CD4-positive, alpha-beta memory T cell (primary cell): Measurements from ENCODE around the gene KCTD3. TPM values are rescaled to one million over a fixed set of nuclear protein-coding genes. Genes with fewer than 3 reads are reported as not detected.

Experiments used
- CTCF ChIA-PET: fragments of 350-600 bp; sonication (Branson Sonifier 250); formaldehyde crosslinking; loops from one replicate; lab custom pipeline; 2021; ENCODE audit warnings: inconsistent platforms; ENCODE audit not compliant: partially characterized antibody; lab: Charles Lee
- POLR2A ChIA-PET: fragments of 350-600 bp; sonication (Branson Sonifier 250); formaldehyde crosslinking; loops from one replicate; lab custom pipeline; 2021; ENCODE audit not compliant: partially characterized antibody; lab: Charles Lee
- DNase-seq, 5 donors: peaks; one replicate each; pipeline versions ENCODE4 v3.0.0 to v3.0.0-alpha.2; 2020 to 2022; ENCODE audit warnings: mixed read lengths in 1 of 5
- H3K27ac ChIP-seq: one replicate; pipeline ENCODE4 v1.7.0; 2013; ENCODE audit warnings: low read depth, low read length
- H3K27me3 ChIP-seq: 2 replicates; pipeline ENCODE4 v1.7.0; 2013; ENCODE audit warnings: mild to moderate bottlenecking, low read length, moderate library complexity; ENCODE audit not compliant: insufficient read depth
- H3K36me3 ChIP-seq: 2 replicates; pipeline ENCODE4 v1.7.0; 2013; ENCODE audit warnings: mild to moderate bottlenecking, low read length, moderate library complexity; ENCODE audit not compliant: insufficient read depth
- H3K4me1 ChIP-seq: 2 replicates; pipeline ENCODE4 v1.7.0; 2013; ENCODE audit warnings: mild to moderate bottlenecking, low read length, moderate library complexity; ENCODE audit not compliant: insufficient read depth
- H3K4me3 ChIP-seq, 2 donors: one replicate each; pipeline ENCODE4 v1.7.0; 2013; ENCODE audit warnings: low read length in 2 of 2, mild to moderate bottlenecking in 1 of 2
- H3K9me3 ChIP-seq, 2 donors: one replicate each; pipeline ENCODE4 v1.7.0; 2013; ENCODE audit warnings: low read length in 2 of 2, control low read depth in 1 of 2; ENCODE audit not compliant: control insufficient read depth in 1 of 2
- H3K27ac Mint-ChIP-seq, 7 donors: one replicate each; pipeline ENCODE4 v1.8.0; 2020 to 2021; ENCODE audit warnings: mixed read lengths in 7 of 7, mild to moderate bottlenecking in 6 of 7, inconsistent platforms in 3 of 7, moderate library complexity in 3 of 7
- H3K27me3 Mint-ChIP-seq, 2 donors: one replicate each; pipeline ENCODE4 v1.8.0; 2020 to 2021; ENCODE audit warnings: mixed read lengths in 2 of 2
- H3K36me3 Mint-ChIP-seq, 2 donors: one replicate each; pipeline ENCODE4 v1.8.0; 2020 to 2021; ENCODE audit warnings: mixed read lengths in 2 of 2, inconsistent platforms in 1 of 2, mild to moderate bottlenecking in 1 of 2
- H3K4me1 Mint-ChIP-seq, 4 donors: one replicate each; pipeline ENCODE4 v1.8.0; 2020 to 2021; ENCODE audit warnings: mixed read lengths in 4 of 4, mild to moderate bottlenecking in 1 of 4
- H3K4me3 Mint-ChIP-seq, 8 donors: one replicate each; pipeline ENCODE4 v1.8.0; 2020 to 2021; ENCODE audit warnings: mixed read lengths in 8 of 8, mild to moderate bottlenecking in 7 of 8, moderate library complexity in 6 of 8, inconsistent platforms in 3 of 8
- H3K9me3 Mint-ChIP-seq, 8 donors: one replicate each; pipeline ENCODE4 v1.8.0; 2020 to 2021; ENCODE audit warnings: mixed read lengths in 8 of 8, mild to moderate bottlenecking in 5 of 8, inconsistent platforms in 3 of 8, moderate library complexity in 1 of 8
- intact Hi-C: fragments of 100-400 bp; cut with micrococcal nuclease; formaldehyde crosslinking; loops from one replicate; pipeline ENCODE4 v1.15.1; 2023
- polyA plus RNA-seq, 2 donors: library from polyadenylated mRNA; unstranded; fragments of 300-500 nt; fragmentation: Illumina TruSeq; gene quantifications; one replicate each; pipeline ENCODE4 v1.2.3, GENCODE V29; 2021
- total RNA-seq, 2 experiments: library from RNA; stranded (reverse); gene quantifications; one replicate each; pipeline ENCODE4 v1.2.3, GENCODE V29; 2021

KCTD3 gene
- total and polyA plus RNA-seq, 4 experiments from 2014 or later, result 0.20 to 2.5 (median 1.3) TPM

DNA sequence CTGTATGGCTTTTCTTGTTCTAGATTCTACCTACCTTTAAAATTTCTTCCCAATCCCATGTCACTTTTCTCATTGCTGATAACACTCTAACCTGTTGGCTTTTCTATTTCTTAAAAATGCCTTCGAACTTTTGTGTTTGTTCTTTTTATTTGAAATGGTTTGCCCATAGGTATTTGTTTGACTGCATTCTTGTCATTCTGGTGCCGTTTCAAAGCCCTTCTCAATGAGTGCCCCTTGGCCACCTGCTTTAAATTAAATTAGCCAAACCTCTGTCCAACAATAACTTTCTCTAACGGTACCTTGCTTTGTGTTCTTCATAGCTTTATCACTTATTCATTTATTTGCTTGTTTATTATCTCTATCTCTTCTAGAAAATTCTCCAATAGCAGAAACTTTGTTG is 38.9 kb downstream of the KCTD3 start:
- H3K27me3 ChIP-seq, result no peaks in the 10 kb centered on the region
- DNase-seq, result no peak
- Mint-ChIP-seq H3K4me3 (no peak overlapping the region), H3K4me1 (no peaks in the 10 kb centered on the region), H3K27me3 (no peaks in the 10 kb centered on the region), H3K27ac (no peak overlapping the region), H3K9me3 (no peaks in the 10 kb centered on the region), H3K36me3 (no peaks in the 10 kb centered on the region)
- H3K4me3 ChIP-seq, result no peak overlapping the region
- no peaks in the 10 kb centered on the region for H3K36me3 ChIP-seq
- ChIA-PET CTCF (no interaction called here), POLR2A (no interaction called here)
- no peaks in the 10 kb centered on the region for H3K4me1 ChIP-seq
- H3K27ac ChIP-seq, result no peak overlapping the region
- H3K9me3 ChIP-seq, result no peaks in the 10 kb centered on the region
- intact Hi-C loops, result loop anchor here (1.0 kb wide), 1 partner anchor 978 kb away; no protein-coding TSS in a partner anchor

DNA sequence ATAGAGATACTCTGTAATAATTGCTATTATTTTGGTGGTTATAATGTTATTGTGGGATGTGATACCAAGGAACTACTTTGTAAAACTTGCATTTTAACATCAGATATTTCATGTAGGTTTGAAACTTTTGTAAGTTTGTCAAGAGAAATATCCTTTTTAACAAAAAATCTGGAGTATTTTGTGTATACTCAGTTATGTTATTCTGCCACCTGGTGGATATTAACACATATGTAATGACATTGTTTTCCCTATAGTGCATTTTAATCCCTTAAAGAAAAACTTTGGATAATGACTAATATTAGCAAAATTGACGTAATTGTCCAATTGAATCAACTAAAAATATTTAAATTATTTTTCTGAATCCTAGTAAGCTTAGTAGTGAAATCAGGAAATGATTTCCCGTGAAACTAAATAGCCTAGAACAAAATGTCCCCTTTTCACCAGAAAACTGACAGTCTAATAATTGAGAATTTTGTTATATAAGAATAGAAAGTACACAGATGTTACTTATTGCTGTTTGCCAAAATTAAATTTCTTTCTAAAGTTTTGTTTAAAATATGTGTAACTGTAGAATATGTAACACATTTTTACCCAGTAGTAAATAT is 39.6 kb downstream of the KCTD3 start:
- no peak overlapping the region for H3K27ac Mint-ChIP-seq
- no peaks in the 10 kb centered on the region for H3K4me1 Mint-ChIP-seq
- CTCF ChIA-PET, result no interaction called here
- no peak for DNase-seq
- H3K27me3 Mint-ChIP-seq, result no peaks in the 10 kb centered on the region
- POLR2A ChIA-PET, result no interaction called here
- Histone ChIP-seq H3K4me3 (no peak overlapping the region), H3K27ac (no peak overlapping the region), H3K36me3 (no peaks in the 10 kb centered on the region), H3K9me3 (no peaks in the 10 kb centered on the region), H3K27me3 (no peaks in the 10 kb centered on the region), H3K4me1 (no peaks in the 10 kb centered on the region)
- intact Hi-C loops, result loop anchor here (1.0 kb wide), 1 partner anchor 978 kb away; no protein-coding TSS in a partner anchor
- H3K36me3 Mint-ChIP-seq, result no peaks in the 10 kb centered on the region
- H3K4me3 Mint-ChIP-seq, result no peak overlapping the region
- no peaks in the 10 kb centered on the region for H3K9me3 Mint-ChIP-seq

DNA sequence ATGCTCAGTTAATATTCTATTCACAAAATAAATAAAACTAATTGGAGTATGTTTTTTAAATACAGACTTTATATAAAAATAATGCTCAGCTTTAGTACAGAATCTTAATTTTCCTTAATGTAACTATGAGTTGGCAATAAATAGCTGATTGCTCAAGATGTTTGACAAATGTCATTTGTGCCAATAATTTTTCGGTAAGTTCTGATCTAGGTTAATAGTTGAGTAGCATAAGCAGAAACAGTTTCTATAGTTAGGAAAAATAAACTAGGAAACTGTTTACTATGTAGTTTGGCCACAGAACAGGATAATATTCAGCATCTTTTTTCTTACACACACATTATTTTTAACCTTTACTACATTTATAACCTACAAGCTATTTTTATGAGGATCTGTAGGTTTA is 40.3 kb downstream of the KCTD3 start:
- no peak for DNase-seq
- no peaks in the 10 kb centered on the region for H3K9me3 Mint-ChIP-seq
- H3K36me3 ChIP-seq, result no peaks in the 10 kb centered on the region
- no peaks in the 10 kb centered on the region for H3K27me3 ChIP-seq
- no peaks in the 10 kb centered on the region for H3K27me3 Mint-ChIP-seq
- H3K27ac Mint-ChIP-seq, result no peak overlapping the region
- H3K9me3 ChIP-seq, result no peaks in the 10 kb centered on the region
- H3K4me1 Mint-ChIP-seq, result no peaks in the 10 kb centered on the region
- no peaks in the 10 kb centered on the region for H3K4me1 ChIP-seq
- no peak overlapping the region for H3K4me3 ChIP-seq
- CTCF ChIA-PET, result no interaction called here
- no peaks in the 10 kb centered on the region for H3K36me3 Mint-ChIP-seq
- no peak overlapping the region for H3K27ac ChIP-seq
- intact Hi-C loops, result no loop called here
- POLR2A ChIA-PET, result no interaction called here
- H3K4me3 Mint-ChIP-seq, result no peak overlapping the region

DNA sequence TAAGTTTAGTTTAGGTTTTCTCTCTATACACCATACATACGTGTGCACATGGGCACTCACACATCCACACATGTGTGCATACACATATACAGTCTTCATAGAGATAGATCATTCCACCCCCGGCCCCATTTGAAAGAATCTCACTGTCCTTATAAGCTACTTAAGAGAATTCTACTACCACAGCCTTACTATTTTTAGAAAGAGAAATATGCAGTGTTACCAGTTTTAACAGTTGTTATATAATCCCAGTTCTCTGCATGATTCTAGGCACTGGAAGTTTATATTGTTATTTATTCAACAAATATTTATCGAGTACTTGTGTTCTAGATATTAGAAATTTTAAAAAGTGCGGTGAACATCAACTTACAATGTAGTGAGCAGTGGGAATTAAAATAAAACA is 41.5 kb downstream of the KCTD3 start:
- CTCF ChIA-PET, result no interaction called here
- Mint-ChIP-seq H3K9me3 (peaks cover 0 to 4% (median 0%) of the 10 kb centered on the region in 8 donors), H3K27me3 (no peaks in the 10 kb centered on the region), H3K27ac (no peak overlapping the region), H3K36me3 (peaks cover 4% of the 10 kb centered on the region in 2 donors), H3K4me3 (no peak overlapping the region), H3K4me1 (no peaks in the 10 kb centered on the region)
- no peak for DNase-seq
- H3K27ac ChIP-seq, result no peak overlapping the region
- POLR2A ChIA-PET, result no interaction called here
- no peak overlapping the region for H3K4me3 ChIP-seq
- no peaks in the 10 kb centered on the region for H3K4me1 ChIP-seq
- no peaks in the 10 kb centered on the region for H3K9me3 ChIP-seq
- H3K27me3 ChIP-seq, result no peaks in the 10 kb centered on the region
- H3K36me3 ChIP-seq, result no peaks in the 10 kb centered on the region
- intact Hi-C loops, result no loop called here

DNA sequence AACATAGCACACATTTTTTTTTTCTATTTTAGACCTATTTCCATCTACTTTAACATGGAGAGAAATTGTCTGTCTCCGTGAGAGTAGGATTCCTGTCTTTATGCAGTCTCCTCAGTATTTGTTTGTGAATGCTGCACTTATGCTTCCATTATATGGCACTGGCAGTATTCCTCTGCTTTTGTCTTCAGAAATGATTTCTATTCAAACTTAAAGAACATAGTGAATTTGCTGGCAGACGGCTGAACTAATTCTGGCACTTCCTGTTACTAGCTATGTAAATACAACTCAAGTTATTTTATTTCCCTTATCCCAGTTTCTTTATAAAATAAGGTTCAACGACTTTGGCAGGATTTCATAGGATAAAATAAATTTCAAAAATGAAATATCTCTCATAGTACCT is 45.3 kb downstream of the KCTD3 start:
- no peak overlapping the region for H3K4me3 ChIP-seq
- CTCF ChIA-PET, result no interaction called here
- no peaks in the 10 kb centered on the region for H3K36me3 ChIP-seq
- H3K27ac ChIP-seq, result no peak overlapping the region
- Mint-ChIP-seq H3K4me1 (no peaks in the 10 kb centered on the region), H3K27ac (no peak overlapping the region), H3K4me3 (no peak overlapping the region), H3K27me3 (no peaks in the 10 kb centered on the region), H3K36me3 (peaks cover 4 to 6% of the 10 kb centered on the region in 2 donors), H3K9me3 (peaks cover 0 to 5% (median 0%) of the 10 kb centered on the region in 8 donors)
- no peaks in the 10 kb centered on the region for H3K9me3 ChIP-seq
- H3K4me1 ChIP-seq, result no peaks in the 10 kb centered on the region
- POLR2A ChIA-PET, result no interaction called here
- no peak for DNase-seq
- intact Hi-C loops, result no loop called here
- H3K27me3 ChIP-seq, result no peaks in the 10 kb centered on the region

DNA sequence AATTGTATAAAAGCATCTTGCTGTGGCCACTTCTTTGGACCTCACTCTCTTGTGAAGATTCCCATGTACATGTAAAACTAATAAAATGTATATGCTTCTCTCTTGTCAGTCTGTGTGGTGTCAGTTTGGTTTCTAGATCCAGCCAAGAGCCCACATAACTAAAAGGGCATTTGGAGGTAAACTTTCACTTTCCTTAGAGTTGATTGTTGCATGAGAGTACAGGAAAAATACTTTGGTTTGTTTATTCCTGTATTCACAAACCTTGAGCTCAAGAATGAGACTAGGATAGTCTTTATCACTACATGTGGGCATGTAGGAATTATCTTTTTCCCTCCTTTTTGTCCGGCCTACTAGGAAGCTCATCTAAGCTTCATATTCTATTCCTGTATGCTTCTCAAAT is 50.9 kb downstream of the KCTD3 start:
- no peaks in the 10 kb centered on the region for H3K36me3 ChIP-seq
- Mint-ChIP-seq H3K36me3 (peaks cover 6 to 9% of the 10 kb centered on the region in 2 donors), H3K27me3 (no peaks in the 10 kb centered on the region), H3K27ac (no peak overlapping the region), H3K4me1 (no peaks in the 10 kb centered on the region), H3K4me3 (no peak overlapping the region), H3K9me3 (peaks cover 0 to 5% (median 0%) of the 10 kb centered on the region in 8 donors)
- no peaks in the 10 kb centered on the region for H3K27me3 ChIP-seq
- DNase-seq, result no peak
- intact Hi-C loops, result no loop called here
- no peak overlapping the region for H3K4me3 ChIP-seq
- ChIA-PET POLR2A (no interaction called here), CTCF (no interaction called here)
- H3K4me1 ChIP-seq, result no peaks in the 10 kb centered on the region
- no peaks in the 10 kb centered on the region for H3K9me3 ChIP-seq
- H3K27ac ChIP-seq, result no peak overlapping the region

DNA sequence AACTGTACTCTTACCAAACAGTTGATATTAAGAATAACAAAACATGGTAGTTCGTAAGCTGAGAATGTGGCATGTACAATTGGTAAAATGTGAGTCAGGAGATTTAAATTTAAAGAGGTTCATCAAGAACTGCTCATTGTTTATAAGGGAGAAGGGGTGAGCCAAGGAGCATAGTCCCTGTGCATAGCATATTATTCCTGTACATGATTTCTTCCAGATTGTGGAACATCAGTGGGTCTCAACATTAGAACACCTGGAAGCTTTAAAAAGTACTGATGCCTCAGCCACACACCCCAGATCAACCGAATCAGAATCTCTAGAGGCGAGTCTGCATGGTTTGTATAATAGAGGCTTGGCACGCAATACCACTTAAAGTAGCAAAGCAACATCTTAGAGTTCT is 56.1 kb downstream of the KCTD3 start:
- no peak overlapping the region for H3K4me3 Mint-ChIP-seq
- peaks cover 0 to 5% of the 10 kb centered on the region in 2 donors for H3K36me3 Mint-ChIP-seq
- Histone ChIP-seq H3K27ac (no peak overlapping the region), H3K36me3 (no peaks in the 10 kb centered on the region), H3K4me3 (no peak overlapping the region), H3K4me1 (no peaks in the 10 kb centered on the region), H3K9me3 (no peaks in the 10 kb centered on the region), H3K27me3 (no peaks in the 10 kb centered on the region)
- no peaks in the 10 kb centered on the region for H3K27me3 Mint-ChIP-seq
- H3K9me3 Mint-ChIP-seq, result peaks cover 0 to 2% (median 0%) of the 10 kb centered on the region in 8 donors
- DNase-seq, result no peak
- POLR2A ChIA-PET, result no interaction called here
- intact Hi-C loops, result no loop called here
- no peaks in the 10 kb centered on the region for H3K4me1 Mint-ChIP-seq
- CTCF ChIA-PET, result no interaction called here
- no peak overlapping the region for H3K27ac Mint-ChIP-seq
